ENCODE data around the gene NTRK3. TPM values are rescaled to one million over a fixed set of nuclear protein-coding genes. Genes with fewer than 3 reads are reported as not detected.

Gene NTRK3
- total RNA-seq, 2 donors from 2014 or later = 0.66 to 5.2 TPM

DNA sequence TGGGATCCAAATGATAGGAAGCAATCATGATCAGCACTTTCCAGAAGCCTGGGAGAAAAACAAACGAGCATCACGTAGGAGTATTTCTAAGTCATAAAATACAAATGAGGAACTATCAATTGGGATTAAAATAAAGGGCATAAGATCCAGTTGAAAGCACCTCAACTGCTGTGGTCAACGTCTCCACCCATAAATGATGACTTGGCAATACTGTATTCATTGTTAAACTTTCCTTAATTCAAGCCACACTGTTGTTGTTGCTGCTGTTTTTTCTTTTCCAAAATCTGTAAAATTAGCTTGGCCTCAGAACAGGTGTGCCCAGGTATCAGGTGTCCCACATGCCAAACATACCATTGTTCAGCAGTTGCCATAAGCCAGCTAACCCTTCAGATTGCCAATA, 395.8 kb downstream of the NTRK3 start:
- Histone ChIP-seq H3K4me3 (no peak overlapping the region), H3K36me3 (replicated peaks in 1 of 2; ENCODE audit: insufficient read depth in 1 of 2, low read depth in 2 of 2) (no peaks in the 10 kb centered on the region), H3K27ac (no peak overlapping the region), H3K4me1 (no peaks in the 10 kb centered on the region), H3K27me3 (no peaks in the 10 kb centered on the region), H3K9me3 (no peaks in the 10 kb centered on the region)
- DNase-seq = no peak
- TF ChIP-seq, protein P1, sequence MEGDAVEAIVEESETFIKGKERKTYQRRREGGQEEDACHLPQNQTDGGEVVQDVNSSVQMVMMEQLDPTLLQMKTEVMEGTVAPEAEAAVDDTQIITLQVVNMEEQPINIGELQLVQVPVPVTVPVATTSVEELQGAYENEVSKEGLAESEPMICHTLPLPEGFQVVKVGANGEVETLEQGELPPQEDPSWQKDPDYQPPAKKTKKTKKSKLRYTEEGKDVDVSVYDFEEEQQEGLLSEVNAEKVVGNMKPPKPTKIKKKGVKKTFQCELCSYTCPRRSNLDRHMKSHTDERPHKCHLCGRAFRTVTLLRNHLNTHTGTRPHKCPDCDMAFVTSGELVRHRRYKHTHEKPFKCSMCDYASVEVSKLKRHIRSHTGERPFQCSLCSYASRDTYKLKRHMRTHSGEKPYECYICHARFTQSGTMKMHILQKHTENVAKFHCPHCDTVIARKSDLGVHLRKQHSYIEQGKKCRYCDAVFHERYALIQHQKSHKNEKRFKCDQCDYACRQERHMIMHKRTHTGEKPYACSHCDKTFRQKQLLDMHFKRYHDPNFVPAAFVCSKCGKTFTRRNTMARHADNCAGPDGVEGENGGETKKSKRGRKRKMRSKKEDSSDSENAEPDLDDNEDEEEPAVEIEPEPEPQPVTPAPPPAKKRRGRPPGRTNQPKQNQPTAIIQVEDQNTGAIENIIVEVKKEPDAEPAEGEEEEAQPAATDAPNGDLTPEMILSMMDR (IDR thresholded peaks at IDR 0.05) = no peak
- TF ChIP-seq POLR2A (IDR thresholded peaks at IDR 0.05) = no peak
- no peak for ATAC-seq
- intact Hi-C loops (cut with DNase I) = no loop called here
- WGBS, 2 donors = 29 to 32% methylated on average over 3 of the region's 3 CpGs

DNA sequence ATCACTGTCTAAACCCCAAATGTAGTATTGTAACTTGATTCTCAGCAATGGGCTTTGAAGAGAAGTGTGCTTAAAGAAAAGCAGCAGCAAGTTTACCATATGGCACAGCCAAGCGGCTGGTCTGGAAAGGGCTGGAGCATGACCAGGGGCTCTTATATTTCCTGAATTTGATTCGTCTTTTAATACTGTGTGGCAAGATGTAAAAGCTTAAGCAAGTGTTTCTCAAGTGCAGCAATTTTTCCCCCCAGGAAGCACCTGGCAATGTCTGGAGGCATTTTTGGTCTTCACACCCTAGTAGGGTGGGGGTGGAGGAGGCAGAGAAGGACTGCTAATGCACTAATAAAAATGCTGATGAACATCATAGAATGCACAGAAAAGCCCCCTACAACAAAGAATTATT, 397.9 kb downstream of the NTRK3 start:
- WGBS, 2 donors = 36 to 40% methylated on average over 2 of the region's 2 CpGs
- no peak for ATAC-seq
- intact Hi-C loops (cut with DNase I) = no loop called here

GRCh38 chr15:87851497-87851896, 405.0 kb downstream of the NTRK3 start:
- H3K4me1 ChIP-seq = no peaks in the 10 kb centered on the region
- no peak overlapping the region for H3K4me3 ChIP-seq
- no peak for TF ChIP-seq POLR2A (IDR thresholded peaks at IDR 0.05)
- TF ChIP-seq, protein P1 (IDR thresholded peaks at IDR 0.05) = no peak
- ATAC-seq = no peak
- no peaks in the 10 kb centered on the region for H3K9me3 ChIP-seq
- no peak overlapping the region for H3K27ac ChIP-seq
- H3K27me3 ChIP-seq = peaks cover 0 to 5% of the 10 kb centered on the region in 2 donors
- WGBS, 2 donors = 75 to 83% methylated on average over 2 of the region's 2 CpGs
- intact Hi-C loops (cut with DNase I) = no loop called here
- no peak for DNase-seq
- no peaks in the 10 kb centered on the region for H3K36me3 ChIP-seq (replicated peaks in 1 of 2; ENCODE audit: insufficient read depth in 1 of 2, low read depth in 2 of 2)

More for the DNA sequence above, 397.9 kb downstream of the NTRK3 start:
- H3K4me1 ChIP-seq = no peaks in the 10 kb centered on the region
- no peaks in the 10 kb centered on the region for H3K36me3 ChIP-seq (replicated peaks in 1 of 2; ENCODE audit: insufficient read depth in 1 of 2, low read depth in 2 of 2)
- DNase-seq = no peak
- H3K27ac ChIP-seq = no peak overlapping the region
- H3K9me3 ChIP-seq = no peaks in the 10 kb centered on the region
- no peaks in the 10 kb centered on the region for H3K27me3 ChIP-seq
- H3K4me3 ChIP-seq = no peak overlapping the region
- no peak for TF ChIP-seq POLR2A (IDR thresholded peaks at IDR 0.05)
- TF ChIP-seq, protein P1 (IDR thresholded peaks at IDR 0.05) = no peak

DNA sequence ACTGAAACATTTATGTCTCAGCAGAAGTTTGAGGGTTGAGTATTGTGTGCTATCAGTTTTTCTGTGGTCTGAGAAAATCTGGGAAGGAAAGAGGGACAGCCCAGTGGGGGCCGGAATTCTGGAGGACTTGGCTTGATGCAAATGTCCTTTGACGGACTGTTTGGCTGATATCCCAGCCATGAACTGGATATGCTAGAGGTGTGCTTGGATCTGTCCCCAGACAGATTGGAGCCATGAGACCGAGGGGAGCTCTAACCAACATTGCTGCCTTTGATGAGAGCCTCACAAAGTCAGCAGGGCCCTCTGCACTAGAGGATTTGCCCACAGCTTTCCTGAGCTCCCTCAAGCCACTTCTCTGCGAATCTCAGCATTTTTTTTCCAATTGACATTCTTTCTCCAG, 405.6 kb downstream of the NTRK3 start:
- ATAC-seq = no peak
- H3K27me3 ChIP-seq = peaks cover 0 to 5% of the 10 kb centered on the region in 2 donors
- TF ChIP-seq, protein P1 (IDR thresholded peaks at IDR 0.05) = no peak
- no peak for TF ChIP-seq POLR2A (IDR thresholded peaks at IDR 0.05)
- no peak overlapping the region for H3K27ac ChIP-seq
- H3K36me3 ChIP-seq (replicated peaks in 1 of 2; ENCODE audit: insufficient read depth in 1 of 2, low read depth in 2 of 2) = no peaks in the 10 kb centered on the region
- no peak for DNase-seq
- H3K9me3 ChIP-seq = no peaks in the 10 kb centered on the region
- intact Hi-C loops (cut with DNase I) = no loop called here
- H3K4me3 ChIP-seq = no peak overlapping the region
- 17 to 37% methylated on average over 4 of the region's 4 CpGs for WGBS, 2 donors
- H3K4me1 ChIP-seq = no peaks in the 10 kb centered on the region

- Histone ChIP-seq H3K4me1 (no peaks in the 10 kb centered on the region), H3K9me3 (no peaks in the 10 kb centered on the region), H3K4me3 (no peak overlapping the region), H3K27me3 (peaks cover 0 to 5% of the 10 kb centered on the region in 2 donors), H3K36me3 (replicated peaks in 1 of 2; ENCODE audit: insufficient read depth in 1 of 2, low read depth in 2 of 2) (no peaks in the 10 kb centered on the region), H3K27ac (no peak overlapping the region)
- WGBS, 2 donors = 63 to 64% methylated on average over 2 of the region's 2 CpGs
- ATAC-seq = no peak
- TF ChIP-seq POLR2A (IDR thresholded peaks at IDR 0.05) = no peak
- TF ChIP-seq, protein P1 (IDR thresholded peaks at IDR 0.05) = no peak
- intact Hi-C loops (cut with DNase I) = no loop called here
- DNase-seq = no peak
Measured at GRCh38 chr15:87849181-87849580, 407.4 kb downstream of the NTRK3 start.
